ENCODE data around the gene SBF2. TPM values are rescaled to one million over a fixed set of nuclear protein-coding genes. Genes with fewer than 3 reads are reported as not detected.
A peak's percentile ranks its signal among the peaks of the same experiment; 100 is the strongest.

Gene SBF2
- total and polyA plus RNA-seq, 2 donors (not counting 3 experiments of a cell fraction or from before 2014, with no cell fraction given): 15.4 to 42.4 TPM

GRCh38 chr11:10310301-10310841 lies 16.4 kb upstream of the SBF2 start:
- Histone ChIP-seq H3K27me3 (ENCODE audit: control insufficient read depth in 2 of 2, insufficient read depth in 2 of 2, low read length in 2 of 2) (no peaks in the 10 kb centered on the region), H4K20me1 (replicated peaks; ENCODE audit: control insufficient read depth, extremely low read depth, insufficient read depth, low read length) (no peaks in the 10 kb centered on the region), H3K27ac (ENCODE audit: insufficient read depth, low read depth, low read length) (no peak overlapping the region), H3K4me2 (ENCODE audit: insufficient read depth, low read length) (no peak overlapping the region), H3K9me1 (replicated peaks; ENCODE audit: control insufficient read depth, extremely low read depth, insufficient read depth, low read length) (no peaks in the 10 kb centered on the region), H3K9me3 (replicated peaks; ENCODE audit: control insufficient read depth, insufficient read depth, low read length) (no peaks in the 10 kb centered on the region), H3K79me2 (ENCODE audit: control insufficient read depth, insufficient read depth, low read length) (peaks cover 15% of the 10 kb centered on the region), H3K4me3 (replicated peaks in 1 of 3; ENCODE audit: insufficient read depth in 1 of 3, low read depth in 1 of 3, low read length in 3 of 3) (no peak overlapping the region), H2AFZ (ENCODE audit: low read depth, low read length) (no peak overlapping the region), H3K9ac (replicated peaks; ENCODE audit: extremely low read depth, insufficient read depth, low read length) (no peak overlapping the region), H3K4me1 (ENCODE audit: control insufficient read depth, extremely low read depth, insufficient read depth, low read length) (peaks cover 26% of the 10 kb centered on the region), H3K36me3 (ENCODE audit: control insufficient read depth in 2 of 2, extremely low read depth in 1 of 2, insufficient read depth in 2 of 2, low read length in 2 of 2) (no peaks in the 10 kb centered on the region)
- intact Hi-C loops (cut with micrococcal nuclease): no loop called here
- TF ChIP-seq MYC (IDR thresholded peaks at IDR 0.05; ENCODE audit: low read depth, low read length) (no peak), JUN (IDR thresholded peaks at IDR 0.05; ENCODE audit: borderline replicate concordance, insufficient read depth, insufficient read length, low read depth) (no peak), CTCF (IDR thresholded peaks at IDR 0.05; ENCODE audit: extremely low read depth in 1 of 2, insufficient read depth in 1 of 2, low read depth in 1 of 2, low read length in 2 of 2) (no peak), EZH2 (IDR thresholded peaks at IDR 0.05; ENCODE audit: borderline replicate concordance, low read depth, low read length, severe bottlenecking) (no peak), MAX (IDR thresholded peaks at IDR 0.05; ENCODE audit: insufficient read depth, insufficient read length) (no peak), POLR2A (IDR thresholded peaks at IDR 0.05; ENCODE audit: low read depth, low read length) (no peak), FOS (IDR thresholded peaks at IDR 0.05; ENCODE audit: borderline replicate concordance, insufficient read depth, low read length) (no peak), GATA2 (IDR thresholded peaks at IDR 0.05; ENCODE audit: insufficient read depth, insufficient read length, low read depth, low read length) (no peak), POLR2AphosphoS5 (IDR thresholded peaks at IDR 0.05; ENCODE audit: insufficient read depth, low read depth, low read length) (no peak)
- ChIA-PET POLR2A (interaction anchor here (0.7 to 1.8 kb wide), 3 partner anchors 15 to 545 kb away, joined by 4 to 7 read pairs (median 4); no protein-coding TSS in a partner anchor), CTCF (interaction anchor here (0.7 to 9.0 kb wide), 9 partner anchors 12 to 555 kb away, joined by 3 to 117 read pairs (median 6); no protein-coding TSS in a partner anchor)
- no TSS peak for BruUV-seq (replicated peaks)
- DNase-seq (ENCODE audit: low read depth, low spot score): peak; percentile 5
- no peak for FAIRE-seq
- dilution Hi-C loops (cut with MboI; ENCODE audit: extremely low pct_ligation_motif_present, low sequenced_read_pairs): no loop called here
